ENCODE data around the gene ROS1. TPM values are rescaled to one million over a fixed set of nuclear protein-coding genes. Genes with fewer than 3 reads are reported as not detected.
"Not testable (repeated sequence)": the region's sequence is repeated elsewhere in the genome, so short reads cannot be mapped to it uniquely, and the experiment has no call there.

ROS1 gene
- total RNA-seq, 2 donors from 2014 or later, result 0.23 to 0.34 TPM

- intact Hi-C loops (cut with DNase I), result no loop called here
- no peaks in the 10 kb centered on the region for H3K9me3 ChIP-seq
- no peak for TF ChIP-seq CTCF (IDR thresholded peaks at IDR 0.05)
- TF ChIP-seq POLR2AphosphoS5 (IDR thresholded peaks at IDR 0.05), result no peak
- no peak for TF ChIP-seq POLR2A (IDR thresholded peaks at IDR 0.05)
- no peak overlapping the region for H3K4me3 ChIP-seq
- no peaks in the 10 kb centered on the region for H3K36me3 ChIP-seq
- no peaks in the 10 kb centered on the region for H3K4me1 ChIP-seq (replicated peaks)
- DNase-seq (ENCODE audit: low spot score), result no peak
- H3K27me3 ChIP-seq (replicated peaks; ENCODE audit: insufficient read depth), result no peaks in the 10 kb centered on the region
- WGBS, result 92% methylated on average over 2 of the region's 2 CpGs
- no peak overlapping the region for H3K27ac ChIP-seq
Observed at GRCh38 chr6:117380298-117380697, 45.4 kb downstream of the ROS1 start.

- intact Hi-C loops (cut with DNase I), result no loop called here
- Histone ChIP-seq H3K27me3 (replicated peaks; ENCODE audit: insufficient read depth) (no peaks in the 10 kb centered on the region), H3K27ac (no peak overlapping the region), H3K4me1 (replicated peaks) (no peaks in the 10 kb centered on the region), H3K36me3 (no peaks in the 10 kb centered on the region), H3K9me3 (no peaks in the 10 kb centered on the region), H3K4me3 (no peak overlapping the region)
- TF ChIP-seq POLR2A (IDR thresholded peaks at IDR 0.05) (no peak), CTCF (IDR thresholded peaks at IDR 0.05) (no peak), POLR2AphosphoS5 (IDR thresholded peaks at IDR 0.05) (no peak)
- DNase-seq (ENCODE audit: low spot score), result no peak
Observed at GRCh38 chr6:117375446-117375845, 50.3 kb downstream of the ROS1 start.

- TF ChIP-seq CTCF (IDR thresholded peaks at IDR 0.05) (no peak), POLR2A (IDR thresholded peaks at IDR 0.05) (no peak), POLR2AphosphoS5 (IDR thresholded peaks at IDR 0.05) (no peak)
- WGBS, result 92% methylated on average over 24 of the region's 33 CpGs
- H3K27ac ChIP-seq, result no peak overlapping the region
Observed at GRCh38 chr6:117373211-117373813, 52.4 kb downstream of the ROS1 start.

GRCh38 chr6:117372289-117372688 lies 53.5 kb downstream of the ROS1 start:
- H3K4me3 ChIP-seq; H3K36me3 ChIP-seq; intact Hi-C loops (cut with DNase I); H3K9me3 ChIP-seq; H3K27ac ChIP-seq; DNase-seq (ENCODE audit: low spot score); H3K27me3 ChIP-seq (replicated peaks; ENCODE audit: insufficient read depth); H3K4me1 ChIP-seq (replicated peaks): not testable (repeated sequence)
- 87% methylated on average over 8 of the region's 8 CpGs for WGBS

More at GRCh38 chr6:117373211-117373813, 52.4 kb downstream of the ROS1 start:
- H3K4me1 ChIP-seq (replicated peaks), result no peaks in the 10 kb centered on the region
- H3K36me3 ChIP-seq, result no peaks in the 10 kb centered on the region
- intact Hi-C loops (cut with DNase I), result no loop called here
- no peaks in the 10 kb centered on the region for H3K27me3 ChIP-seq (replicated peaks; ENCODE audit: insufficient read depth)
- no peaks in the 10 kb centered on the region for H3K9me3 ChIP-seq
- DNase-seq (ENCODE audit: low spot score), result no peak
- H3K4me3 ChIP-seq, result no peak overlapping the region

GRCh38 chr6:117371492-117371891 lies 54.2 kb downstream of the ROS1 start:
- H3K36me3 ChIP-seq, result no peaks in the 10 kb centered on the region
- H3K4me3 ChIP-seq, result no peak overlapping the region
- H3K27ac ChIP-seq, result no peak overlapping the region
- DNase-seq (ENCODE audit: low spot score), result no peak
- TF ChIP-seq CTCF (IDR thresholded peaks at IDR 0.05) (no peak), POLR2A (IDR thresholded peaks at IDR 0.05) (no peak), POLR2AphosphoS5 (IDR thresholded peaks at IDR 0.05) (no peak)
- no peaks in the 10 kb centered on the region for H3K27me3 ChIP-seq (replicated peaks; ENCODE audit: insufficient read depth)
- H3K9me3 ChIP-seq, result no peaks in the 10 kb centered on the region
- H3K4me1 ChIP-seq (replicated peaks), result no peaks in the 10 kb centered on the region
- WGBS, result 87% methylated on average over 4 of the region's 4 CpGs
- intact Hi-C loops (cut with DNase I), result no loop called here
